Measurements from ENCODE around the gene SSR4.

SSR4 gene

DNA sequence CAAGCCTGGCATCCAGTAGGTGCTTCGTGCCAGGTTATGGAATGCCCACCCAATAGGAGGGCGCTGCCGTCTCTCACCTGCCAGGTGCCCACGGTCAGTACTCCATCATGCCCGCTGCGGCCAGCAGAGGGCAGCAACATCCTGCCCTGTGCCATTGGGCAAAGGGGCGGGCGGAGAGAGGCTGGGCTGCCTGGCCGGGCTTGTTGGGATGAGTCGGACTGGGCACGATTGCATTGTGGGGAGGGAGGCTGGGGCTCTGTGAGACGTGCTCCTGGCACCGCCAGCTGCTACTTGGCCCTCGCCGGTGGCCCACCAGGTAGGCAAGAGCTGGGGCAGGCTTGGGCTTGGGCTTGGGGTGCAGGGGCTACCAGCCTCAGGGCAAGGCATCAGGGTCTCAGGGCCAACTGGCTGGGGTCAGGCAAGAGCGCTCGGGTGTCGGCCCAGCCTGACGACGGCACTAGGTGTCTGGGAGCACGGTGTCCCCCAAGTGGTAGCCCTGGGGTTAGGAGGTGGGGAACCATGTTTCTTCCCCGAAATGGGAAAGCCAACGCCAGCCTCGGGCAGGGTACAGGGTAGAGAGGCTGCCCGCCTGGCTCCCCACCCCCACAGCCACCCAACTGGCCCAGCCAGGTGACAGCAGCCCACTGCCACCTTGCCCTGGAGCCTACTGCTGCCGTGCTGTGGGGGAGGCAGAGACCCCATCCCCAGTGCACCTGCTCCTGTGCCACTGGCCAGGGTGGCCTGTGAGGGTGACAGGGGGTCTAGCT, 30.3 kb upstream of the SSR4 start, which contains the start of gene PLXNB3:
Gene PLXNB3, plus strand, starts transcription at position 261 of the 767 bp plus-strand sequence. CDS start 1,287 bp downstream, outside the sequence.
- peak within 1 kb of the TSS; percentile 63 for H3K27ac ChIP-seq (ENCODE audit: low read depth, low read length)

DNA sequence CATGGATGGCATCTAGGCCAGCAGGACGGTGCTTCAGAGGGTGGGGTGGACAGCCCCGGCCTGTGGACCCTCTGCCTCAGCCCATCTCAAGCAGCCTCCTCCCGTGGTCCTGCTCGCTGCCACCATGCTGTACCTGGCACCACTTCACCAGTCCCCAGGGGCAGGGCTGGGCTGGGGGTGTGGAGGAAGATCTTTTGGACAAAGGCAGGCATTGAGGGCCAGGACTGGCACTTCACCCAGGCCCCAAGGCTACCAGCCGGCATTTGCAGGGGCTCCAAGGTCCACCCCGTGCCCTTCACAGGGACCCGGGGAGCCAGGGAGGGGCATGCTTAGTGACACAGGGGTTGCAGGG, 29.7 kb upstream of the SSR4 start:
- peak overlapping the region; percentile 16 for H3K27ac ChIP-seq (ENCODE audit: low read depth, low read length)
- H3K4me1 ChIP-seq (ENCODE audit: insufficient read depth, low read length), result no peaks in the 10 kb centered on the region
- H3K27me3 ChIP-seq (ENCODE audit: control insufficient read depth in 1 of 2, insufficient read depth in 2 of 2, low read length in 2 of 2), result peaks cover 0 to 11% of the 10 kb centered on the region in 2 donors
- H3K9me3 ChIP-seq (ENCODE audit: low read length), result no peaks in the 10 kb centered on the region
- peak overlapping the region; percentile 41 to 56 for H3K4me3 ChIP-seq (ENCODE audit: low read depth in 1 of 2, low read length in 2 of 2)
- peaks cover 7% of the 10 kb centered on the region for H3K36me3 ChIP-seq (ENCODE audit: insufficient read depth, low read length)
- peak overlapping the region; percentile 49 for H3K9ac ChIP-seq (ENCODE audit: low read length)

More for the DNA sequence above, 30.3 kb upstream of the SSR4 start, which contains the start of gene PLXNB3:
- Histone ChIP-seq H3K4me3 (ENCODE audit: low read depth in 1 of 2, low read length in 2 of 2) (peak within 1 kb of the TSS; percentile 41 to 56), H3K27me3 (ENCODE audit: control insufficient read depth in 1 of 2, insufficient read depth in 2 of 2, low read length in 2 of 2) (peaks cover 0 to 8% of the 10 kb centered on the region in 2 donors), H3K9ac (ENCODE audit: low read length) (peak within 1 kb of the TSS; percentile 49), H3K4me1 (ENCODE audit: insufficient read depth, low read length) (no peaks in the 10 kb centered on the region), H3K9me3 (ENCODE audit: low read length) (no peaks in the 10 kb centered on the region), H3K36me3 (ENCODE audit: insufficient read depth, low read length) (peaks cover 5% of the 10 kb centered on the region)

DNA sequence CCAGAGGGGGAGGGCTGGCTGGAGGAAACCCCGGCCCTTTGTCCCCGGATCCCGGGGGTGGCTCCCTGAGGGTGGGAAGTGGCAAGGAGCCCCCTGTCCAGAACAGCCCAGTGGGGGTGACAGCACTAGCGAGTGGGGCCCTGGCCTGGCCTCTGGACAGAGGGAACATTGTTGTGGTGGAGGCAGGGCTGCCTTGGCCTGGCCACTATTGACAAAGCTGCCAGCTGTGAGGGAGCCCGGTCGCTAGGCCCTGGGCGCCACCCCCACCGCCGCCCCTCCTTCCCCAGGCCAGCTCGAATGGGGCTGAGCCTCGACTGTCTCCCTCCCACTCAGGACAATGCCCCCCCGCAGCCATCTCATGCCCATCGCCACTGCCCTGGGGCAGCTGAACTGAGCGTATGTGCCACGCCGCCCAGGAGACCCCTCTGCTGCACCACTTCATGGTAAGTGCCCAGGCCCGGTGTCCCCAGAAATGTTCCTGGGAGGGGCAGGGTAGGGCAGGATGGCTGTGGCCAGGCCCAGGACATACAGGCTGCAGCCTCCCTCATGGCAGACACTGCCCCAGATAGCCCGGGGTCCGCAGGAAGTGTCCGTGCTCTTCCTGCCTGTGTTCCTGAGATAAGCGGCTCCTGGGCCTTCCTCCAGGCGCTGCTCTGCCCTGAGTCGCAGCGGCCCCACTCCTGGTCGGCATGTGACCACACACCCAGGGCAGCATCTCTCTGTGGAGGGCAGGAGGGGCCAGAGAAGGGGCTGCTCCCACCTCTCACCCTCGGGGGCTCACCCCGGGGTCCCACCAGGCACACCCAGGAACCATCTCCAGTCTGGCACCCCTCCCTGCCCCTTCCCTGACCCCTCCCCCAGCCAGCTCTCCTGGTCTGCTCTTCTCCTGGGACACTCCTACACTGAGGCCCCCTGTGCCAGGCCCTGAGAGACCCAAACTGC, 29.1 kb upstream of the SSR4 start:
- peak overlapping the region; percentile 31 to 56 for H3K4me3 ChIP-seq (ENCODE audit: low read depth in 1 of 2, low read length in 2 of 2)

GRCh38 chrX:153766098-153766817, 28.2 kb upstream of the SSR4 start:
- H3K9me3 ChIP-seq (ENCODE audit: low read length), result no peaks in the 10 kb centered on the region
- peak overlapping the region; percentile 35 for H3K27ac ChIP-seq (ENCODE audit: low read depth, low read length)
- peaks cover 0 to 11% of the 10 kb centered on the region in 2 donors for H3K27me3 ChIP-seq (ENCODE audit: control insufficient read depth in 1 of 2, insufficient read depth in 2 of 2, low read length in 2 of 2)
- peaks cover 16% of the 10 kb centered on the region for H3K36me3 ChIP-seq (ENCODE audit: insufficient read depth, low read length)
- H3K9ac ChIP-seq (ENCODE audit: low read length), result peak overlapping the region; percentile 49
- H3K4me3 ChIP-seq (ENCODE audit: low read depth in 1 of 2, low read length in 2 of 2), result peak overlapping the region; percentile 31 to 56
- no peaks in the 10 kb centered on the region for H3K4me1 ChIP-seq (ENCODE audit: insufficient read depth, low read length)

More for the DNA sequence above, 29.1 kb upstream of the SSR4 start:
- H3K4me1 ChIP-seq (ENCODE audit: insufficient read depth, low read length), result no peaks in the 10 kb centered on the region
- no peaks in the 10 kb centered on the region for H3K9me3 ChIP-seq (ENCODE audit: low read length)
- H3K36me3 ChIP-seq (ENCODE audit: insufficient read depth, low read length), result peaks cover 12% of the 10 kb centered on the region
- peaks cover 0 to 11% of the 10 kb centered on the region in 2 donors for H3K27me3 ChIP-seq (ENCODE audit: control insufficient read depth in 1 of 2, insufficient read depth in 2 of 2, low read length in 2 of 2)
- H3K27ac ChIP-seq (ENCODE audit: low read depth, low read length), result peak overlapping the region; percentile 35
- peak overlapping the region; percentile 49 for H3K9ac ChIP-seq (ENCODE audit: low read length)

GRCh38 chrX:153766871-153767673, 27.4 kb upstream of the SSR4 start:
- H3K4me3 ChIP-seq (ENCODE audit: low read depth in 1 of 2, low read length in 2 of 2), result peak overlapping the region in 1 of 2 donors; percentile 56
- peaks cover 16% of the 10 kb centered on the region for H3K36me3 ChIP-seq (ENCODE audit: insufficient read depth, low read length)
- H3K9me3 ChIP-seq (ENCODE audit: low read length), result no peaks in the 10 kb centered on the region
- H3K27ac ChIP-seq (ENCODE audit: low read depth, low read length), result peak overlapping the region; percentile 35
- no peak overlapping the region for H3K9ac ChIP-seq (ENCODE audit: low read length)
- peaks cover 0 to 17% of the 10 kb centered on the region in 2 donors for H3K27me3 ChIP-seq (ENCODE audit: control insufficient read depth in 1 of 2, insufficient read depth in 2 of 2, low read length in 2 of 2)
- H3K4me1 ChIP-seq (ENCODE audit: insufficient read depth, low read length), result no peaks in the 10 kb centered on the region

DNA sequence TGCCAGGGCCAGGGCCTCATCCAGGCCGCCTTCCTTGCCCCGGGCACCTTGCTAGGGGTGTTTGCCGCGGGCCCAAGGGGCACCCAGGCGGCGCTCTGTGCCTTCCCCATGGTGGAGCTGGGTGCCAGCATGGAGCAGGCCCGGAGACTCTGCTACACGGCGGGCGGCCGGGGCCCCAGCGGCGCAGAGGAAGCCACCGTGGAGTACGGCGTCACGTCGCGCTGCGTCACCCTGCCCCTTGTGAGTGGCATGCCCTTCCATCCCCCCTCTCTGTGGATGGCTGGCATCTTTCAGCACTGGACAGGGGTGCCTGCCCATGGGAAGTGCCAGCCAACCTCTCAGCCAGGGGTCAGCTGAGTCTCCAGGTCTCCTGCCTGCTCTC, 26.8 kb upstream of the SSR4 start:
- Histone ChIP-seq H3K9ac (ENCODE audit: low read length) (no peak overlapping the region), H3K4me3 (ENCODE audit: low read depth in 1 of 2, low read length in 2 of 2) (no peak overlapping the region), H3K4me1 (ENCODE audit: insufficient read depth, low read length) (no peaks in the 10 kb centered on the region), H3K27me3 (ENCODE audit: control insufficient read depth in 1 of 2, insufficient read depth in 2 of 2, low read length in 2 of 2) (peaks cover 0 to 19% of the 10 kb centered on the region in 2 donors), H3K36me3 (ENCODE audit: insufficient read depth, low read length) (peaks cover 16% of the 10 kb centered on the region), H3K27ac (ENCODE audit: low read depth, low read length) (no peak overlapping the region), H3K9me3 (ENCODE audit: low read length) (no peaks in the 10 kb centered on the region)

- Histone ChIP-seq H3K36me3 (ENCODE audit: insufficient read depth, low read length) (peaks cover 16% of the 10 kb centered on the region), H3K9ac (ENCODE audit: low read length) (no peak overlapping the region), H3K4me3 (ENCODE audit: low read depth in 1 of 2, low read length in 2 of 2) (no peak overlapping the region), H3K9me3 (ENCODE audit: low read length) (no peaks in the 10 kb centered on the region), H3K4me1 (ENCODE audit: insufficient read depth, low read length) (no peaks in the 10 kb centered on the region), H3K27ac (ENCODE audit: low read depth, low read length) (peak overlapping the region; percentile 44), H3K27me3 (ENCODE audit: control insufficient read depth in 1 of 2, insufficient read depth in 2 of 2, low read length in 2 of 2) (peaks cover 0 to 19% of the 10 kb centered on the region in 2 donors)
These were observed 25.9 kb upstream of the SSR4 start for GRCh38 chrX:153768311-153769157.

DNA sequence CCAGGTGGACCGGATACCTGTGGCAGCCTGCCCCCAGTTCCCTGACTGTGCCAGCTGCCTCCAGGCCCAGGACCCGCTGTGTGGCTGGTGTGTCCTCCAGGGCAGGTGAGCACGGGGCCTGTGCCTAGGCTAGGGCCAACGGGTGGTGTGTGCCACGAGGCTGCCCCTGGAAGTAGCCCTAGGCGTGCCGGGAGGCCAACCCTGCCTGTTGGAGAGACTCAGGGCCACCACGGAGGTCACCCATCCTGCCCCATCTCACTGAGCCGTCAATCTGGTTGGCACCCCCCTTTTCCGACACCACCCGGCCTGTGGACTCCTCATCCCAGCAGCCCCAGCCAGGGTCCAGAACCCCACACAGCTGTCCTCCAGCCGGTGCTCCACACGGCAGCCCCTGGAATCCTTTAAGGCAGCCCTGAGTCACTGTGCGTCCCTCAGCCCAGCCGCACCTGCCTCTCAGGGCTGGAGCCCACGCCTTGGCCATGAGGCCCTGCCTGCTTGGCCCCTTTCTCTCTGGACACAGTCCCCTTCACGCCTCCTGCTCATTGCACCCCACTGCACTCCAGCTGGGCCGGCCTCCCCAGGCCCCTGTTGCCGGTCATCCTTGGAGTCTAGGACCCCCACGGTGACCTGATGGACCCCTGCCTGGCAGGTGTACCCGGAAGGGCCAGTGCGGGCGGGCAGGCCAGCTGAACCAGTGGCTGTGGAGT, 25.2 kb upstream of the SSR4 start:
- peaks cover 0 to 19% of the 10 kb centered on the region in 2 donors for H3K27me3 ChIP-seq (ENCODE audit: control insufficient read depth in 1 of 2, insufficient read depth in 2 of 2, low read length in 2 of 2)
- H3K36me3 ChIP-seq (ENCODE audit: insufficient read depth, low read length), result peaks cover 16% of the 10 kb centered on the region
- no peaks in the 10 kb centered on the region for H3K4me1 ChIP-seq (ENCODE audit: insufficient read depth, low read length)
- H3K4me3 ChIP-seq (ENCODE audit: low read depth in 1 of 2, low read length in 2 of 2), result no peak overlapping the region
- H3K9me3 ChIP-seq (ENCODE audit: low read length), result no peaks in the 10 kb centered on the region
- H3K9ac ChIP-seq (ENCODE audit: low read length), result no peak overlapping the region
- H3K27ac ChIP-seq (ENCODE audit: low read depth, low read length), result peak overlapping the region; percentile 44

DNA sequence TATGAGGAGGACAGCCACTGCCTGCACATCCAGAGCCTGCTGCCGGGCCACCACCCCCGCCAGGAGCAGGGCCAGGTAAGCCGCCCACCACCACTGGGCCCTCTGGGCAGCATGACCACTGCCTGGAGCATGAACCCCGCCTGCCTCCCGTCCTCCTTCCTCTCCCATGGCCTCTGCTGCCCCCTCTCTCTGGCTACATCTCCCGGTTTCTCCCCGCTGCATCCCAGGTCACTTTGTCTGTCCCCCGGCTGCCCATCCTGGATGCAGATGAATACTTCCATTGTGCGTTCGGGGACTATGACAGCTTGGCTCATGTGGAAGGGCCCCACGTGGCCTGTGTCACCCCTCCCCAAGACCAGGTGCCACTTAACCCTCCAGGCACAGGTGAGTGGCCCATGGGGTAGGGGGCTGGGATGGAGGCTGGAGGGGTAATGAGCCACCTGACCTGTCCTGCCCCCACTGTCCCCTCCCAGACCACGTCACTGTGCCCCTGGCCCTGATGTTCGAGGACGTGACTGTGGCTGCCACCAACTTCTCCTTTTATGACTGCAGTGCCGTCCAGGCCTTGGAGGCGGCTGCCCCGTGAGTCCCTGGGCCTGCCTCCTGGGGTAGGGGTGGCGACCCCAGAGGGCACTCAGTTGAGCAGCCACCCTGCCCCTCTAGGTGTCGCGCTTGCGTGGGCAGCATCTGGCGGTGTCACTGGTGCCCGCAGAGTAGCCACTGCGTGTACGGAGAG, 24.4 kb upstream of the SSR4 start:
- Histone ChIP-seq H3K4me3 (ENCODE audit: low read depth in 1 of 2, low read length in 2 of 2) (no peak overlapping the region), H3K4me1 (ENCODE audit: insufficient read depth, low read length) (no peaks in the 10 kb centered on the region), H3K9me3 (ENCODE audit: low read length) (no peaks in the 10 kb centered on the region), H3K27me3 (ENCODE audit: control insufficient read depth in 1 of 2, insufficient read depth in 2 of 2, low read length in 2 of 2) (peaks cover 0 to 19% of the 10 kb centered on the region in 2 donors), H3K36me3 (ENCODE audit: insufficient read depth, low read length) (peaks cover 16% of the 10 kb centered on the region), H3K27ac (ENCODE audit: low read depth, low read length) (no peak overlapping the region), H3K9ac (ENCODE audit: low read length) (no peak overlapping the region)
